Neural progenitor cell (in vitro differentiated cells): Measurements from ENCODE around the gene NEU4. TPM values are rescaled to one million over a fixed set of nuclear protein-coding genes. Genes with fewer than 3 reads are reported as not detected.

ENCODE experiments used
- DNase-seq: peaks from one replicate; pipeline ENCODE4 v3.0.0-alpha.2; 2016; ENCODE audit warnings: low spot score
- H2AFZ ChIP-seq: fragments of 200-600 bp; sonication (generic); replicated peaks from 2 replicates; pipeline ENCODE4 v1.6.1; 2016; ENCODE audit warnings: antibody characterized with exemption
- H3F3A ChIP-seq: fragments of 200-600 bp; sonication (generic); 2 replicates; pipeline ENCODE4 v1.6.1; 2016; ENCODE audit warnings: antibody characterized with exemption, low read depth
- H3K27ac ChIP-seq: fragments of 200-600 bp; sonication (generic); 2 replicates; pipeline ENCODE4 v1.5.1; 2016; ENCODE audit warnings: mild to moderate bottlenecking
- H3K27me3 ChIP-seq: fragments of 200-600 bp; sonication (generic); 2 replicates; pipeline ENCODE4 v1.6.1; 2016; ENCODE audit warnings: mild to moderate bottlenecking, moderate library complexity
- H3K36me3 ChIP-seq: fragments of 200-600 bp; sonication (generic); 2 replicates; pipeline ENCODE4 v1.5.1; 2016
- H3K4me1 ChIP-seq: fragments of 200-600 bp; sonication (generic); 2 replicates; pipeline ENCODE4 v1.6.1; 2016; ENCODE audit warnings: mixed run types
- H3K4me2 ChIP-seq: fragments of 200-600 bp; sonication (generic); 2 replicates; pipeline ENCODE4 v1.6.1; 2016
- H3K4me3 ChIP-seq: fragments of 200-600 bp; sonication (generic); 2 replicates; pipeline ENCODE4 v1.5.1; 2016
- H3K79me2 ChIP-seq: fragments of 200-600 bp; sonication (generic); 2 replicates; pipeline ENCODE4 v1.6.1; 2016; ENCODE audit warnings: low read depth
- H3K9ac ChIP-seq: fragments of 200-600 bp; sonication (generic); 2 replicates; pipeline ENCODE4 v1.6.1; 2016
- H3K9me3 ChIP-seq: fragments of 200-600 bp; sonication (generic); 2 replicates; pipeline ENCODE4 v1.5.1; 2016; ENCODE audit warnings: low read depth
- H4K20me1 ChIP-seq: fragments of 200-600 bp; sonication (generic); 2 replicates; pipeline ENCODE4 v1.6.1; 2016; ENCODE audit warnings: low read depth
- H3K27ac Mint-ChIP-seq: 3 replicates; pipeline ENCODE4 v1.8.0; 2021; ENCODE audit warnings: mixed read lengths
- H3K27me3 Mint-ChIP-seq: 2 replicates; pipeline ENCODE4 v1.8.0; 2022; ENCODE audit warnings: low read depth, mild to moderate bottlenecking, inconsistent platforms, moderate library complexity, mixed read lengths; ENCODE audit not compliant: insufficient read depth
- H3K36me3 Mint-ChIP-seq: 3 replicates; pipeline ENCODE4 v1.8.0; 2021; ENCODE audit warnings: mixed read lengths
- H3K4me1 Mint-ChIP-seq: 3 replicates; pipeline ENCODE4 v1.8.0; 2021; ENCODE audit warnings: mixed read lengths
- H3K4me3 Mint-ChIP-seq: 3 replicates; pipeline ENCODE4 v1.8.0; 2021; ENCODE audit warnings: mild to moderate bottlenecking, moderate library complexity, mixed read lengths
- H3K9me3 Mint-ChIP-seq: 3 replicates; pipeline ENCODE4 v1.8.0; 2020; ENCODE audit warnings: mixed read lengths
- EZH2 ChIP-seq: fragments of 200-600 bp; sonication (generic); IDR thresholded peaks from 2 replicates; pipeline ENCODE4 v1.6.1; 2017; ENCODE audit warnings: antibody characterized with exemption, mild to moderate bottlenecking, moderate library complexity
- EZH2phosphoT487 ChIP-seq: fragments of 200-600 bp; sonication (generic); IDR thresholded peaks from 2 replicates; pipeline ENCODE4 v1.6.1; 2017; ENCODE audit warnings: antibody characterized with exemption
- total RNA-seq: library from RNA; depleted of rRNA; stranded (reverse); fragments of >200 nt; gene quantifications from 2 replicates; pipeline ENCODE4 v1.2.3, GENCODE V29; 2015; ENCODE audit warnings: low replicate concordance
- TF ChIP-seq, protein P1 (sequence below): fragments of 200-600 bp; sonication (generic); IDR thresholded peaks from 2 replicates; pipeline ENCODE4 v1.5.1; 2017; ENCODE audit warnings: antibody characterized with exemption, mild to moderate bottlenecking

The NEU4 gene
- total RNA-seq, 1 donor from 2014 or later = not detected

DNA sequence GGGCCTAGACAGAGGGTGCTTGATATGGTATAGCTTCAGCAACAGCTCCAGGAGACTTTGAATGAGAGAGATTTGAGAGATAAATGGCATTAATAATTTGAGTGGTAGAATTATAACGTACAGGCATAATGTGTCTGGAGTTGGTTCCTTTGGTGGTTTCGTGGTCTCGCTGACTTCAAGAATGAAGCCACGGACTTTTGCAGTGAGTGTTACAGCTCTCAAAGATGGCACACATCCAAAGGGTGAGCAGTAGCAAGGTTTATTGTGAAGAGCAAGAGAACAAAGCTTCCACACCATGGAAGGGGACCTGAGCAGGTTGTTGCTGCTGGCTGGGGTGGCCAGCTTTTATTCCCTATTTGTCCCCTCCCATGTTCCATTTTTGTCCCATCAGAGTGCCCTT is 26.6 kb downstream of the NEU4 start:
- Histone ChIP-seq H3K9ac (no peak overlapping the region), H3K4me1 (no peaks in the 10 kb centered on the region), H3F3A (no peaks in the 10 kb centered on the region), H3K79me2 (no peaks in the 10 kb centered on the region), H3K9me3 (no peaks in the 10 kb centered on the region), H3K27me3 (no peaks in the 10 kb centered on the region), H4K20me1 (no peaks in the 10 kb centered on the region), H2AFZ (no peak overlapping the region), H3K36me3 (no peaks in the 10 kb centered on the region), H3K4me3 (no peak overlapping the region), H3K27ac (no peak overlapping the region), H3K4me2 (no peak overlapping the region)
- Mint-ChIP-seq H3K9me3 (peaks cover 4% of the 10 kb centered on the region), H3K27ac (no peak overlapping the region), H3K4me3 (no peak overlapping the region), H3K4me1 (peaks cover 4% of the 10 kb centered on the region), H3K27me3 (peaks cover 2% of the 10 kb centered on the region), H3K36me3 (peaks cover 2% of the 10 kb centered on the region)
- DNase-seq = no peak
- no peak for TF ChIP-seq EZH2
- TF ChIP-seq EZH2phosphoT487 = no peak
- TF ChIP-seq, protein P1, sequence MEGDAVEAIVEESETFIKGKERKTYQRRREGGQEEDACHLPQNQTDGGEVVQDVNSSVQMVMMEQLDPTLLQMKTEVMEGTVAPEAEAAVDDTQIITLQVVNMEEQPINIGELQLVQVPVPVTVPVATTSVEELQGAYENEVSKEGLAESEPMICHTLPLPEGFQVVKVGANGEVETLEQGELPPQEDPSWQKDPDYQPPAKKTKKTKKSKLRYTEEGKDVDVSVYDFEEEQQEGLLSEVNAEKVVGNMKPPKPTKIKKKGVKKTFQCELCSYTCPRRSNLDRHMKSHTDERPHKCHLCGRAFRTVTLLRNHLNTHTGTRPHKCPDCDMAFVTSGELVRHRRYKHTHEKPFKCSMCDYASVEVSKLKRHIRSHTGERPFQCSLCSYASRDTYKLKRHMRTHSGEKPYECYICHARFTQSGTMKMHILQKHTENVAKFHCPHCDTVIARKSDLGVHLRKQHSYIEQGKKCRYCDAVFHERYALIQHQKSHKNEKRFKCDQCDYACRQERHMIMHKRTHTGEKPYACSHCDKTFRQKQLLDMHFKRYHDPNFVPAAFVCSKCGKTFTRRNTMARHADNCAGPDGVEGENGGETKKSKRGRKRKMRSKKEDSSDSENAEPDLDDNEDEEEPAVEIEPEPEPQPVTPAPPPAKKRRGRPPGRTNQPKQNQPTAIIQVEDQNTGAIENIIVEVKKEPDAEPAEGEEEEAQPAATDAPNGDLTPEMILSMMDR = no peak

DNA sequence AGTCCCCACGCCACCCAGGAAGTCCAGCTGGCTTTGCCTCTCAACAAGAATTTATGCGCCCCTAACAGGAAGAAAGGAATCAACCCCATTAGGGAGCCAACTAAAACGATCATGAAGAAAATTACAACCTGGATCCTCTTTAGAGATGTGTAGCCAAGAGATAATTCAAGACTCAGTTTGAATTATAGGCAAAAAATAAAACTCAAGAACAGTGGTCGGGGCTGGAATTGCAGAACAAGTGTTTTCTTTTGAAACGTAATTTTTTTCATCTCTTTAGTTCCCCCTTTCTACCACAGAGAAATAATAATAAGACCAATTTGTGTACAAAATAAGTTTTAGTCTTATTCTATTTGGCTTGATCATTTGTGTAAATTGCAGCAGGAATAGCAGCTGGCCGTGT is 27.3 kb downstream of the NEU4 start:
- Histone ChIP-seq H3K9ac (no peak overlapping the region), H3F3A (no peaks in the 10 kb centered on the region), H3K4me3 (no peak overlapping the region), H3K36me3 (no peaks in the 10 kb centered on the region), H3K4me2 (no peak overlapping the region), H4K20me1 (no peaks in the 10 kb centered on the region), H3K4me1 (no peaks in the 10 kb centered on the region), H3K27me3 (no peaks in the 10 kb centered on the region), H3K9me3 (no peaks in the 10 kb centered on the region), H2AFZ (no peak overlapping the region), H3K79me2 (no peaks in the 10 kb centered on the region), H3K27ac (no peak overlapping the region)
- peaks cover 6% of the 10 kb centered on the region for H3K27me3 Mint-ChIP-seq
- peaks cover 2% of the 10 kb centered on the region for H3K36me3 Mint-ChIP-seq
- no peak for TF ChIP-seq EZH2
- TF ChIP-seq EZH2phosphoT487 = no peak
- TF ChIP-seq, protein P1 = no peak
- peaks cover 4% of the 10 kb centered on the region for H3K4me1 Mint-ChIP-seq
- no peak overlapping the region for H3K27ac Mint-ChIP-seq
- H3K4me3 Mint-ChIP-seq = no peak overlapping the region
- no peak for DNase-seq
- H3K9me3 Mint-ChIP-seq = peaks cover 2% of the 10 kb centered on the region

DNA sequence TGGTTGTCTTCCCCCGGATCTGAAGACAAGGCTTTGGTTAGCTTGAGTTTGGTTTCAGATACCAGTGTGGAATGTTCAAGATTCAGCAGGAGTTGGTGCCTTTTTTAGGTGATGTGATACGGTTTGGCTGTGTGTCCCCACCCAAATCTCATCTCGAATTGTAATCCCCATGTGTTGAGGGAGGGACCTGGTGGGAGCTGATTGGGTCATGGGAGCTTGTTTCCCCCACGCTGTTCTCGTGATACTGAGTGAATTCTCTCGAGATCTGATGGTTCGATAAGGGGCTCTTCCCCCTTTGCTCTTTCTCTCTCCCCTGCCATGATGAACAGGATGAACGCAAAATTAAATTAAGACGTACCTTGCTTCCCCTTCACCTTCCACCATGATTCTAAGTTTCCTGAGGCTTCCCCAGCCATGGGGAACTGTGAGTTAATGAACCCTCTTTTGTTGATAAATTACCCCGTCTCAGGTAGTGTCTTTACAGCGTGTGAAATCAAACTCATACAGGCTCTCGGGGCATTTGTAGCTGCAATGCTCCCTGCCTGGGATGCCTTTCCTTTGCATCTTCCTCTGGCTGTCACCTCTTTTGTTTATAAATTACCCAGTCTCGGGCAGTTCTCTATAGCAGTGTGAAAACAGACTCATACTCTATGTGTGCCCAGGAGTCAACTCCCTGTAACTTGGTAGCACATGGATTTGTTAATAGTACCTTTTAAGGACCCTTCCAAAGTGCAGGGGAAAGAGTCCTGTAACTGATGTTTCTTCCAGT is 28.4 kb downstream of the NEU4 start:
- Mint-ChIP-seq H3K4me3 (no peak overlapping the region), H3K4me1 (peaks cover 4% of the 10 kb centered on the region), H3K9me3 (peaks cover 2% of the 10 kb centered on the region), H3K27me3 (peaks cover 12% of the 10 kb centered on the region), H3K36me3 (peaks cover 2% of the 10 kb centered on the region), H3K27ac (no peak overlapping the region)
- Histone ChIP-seq H3K36me3 (no peaks in the 10 kb centered on the region), H3K4me1 (no peaks in the 10 kb centered on the region), H3K4me3 (no peak overlapping the region), H3K27me3 (no peaks in the 10 kb centered on the region), H3K9ac (no peak overlapping the region), H4K20me1 (no peaks in the 10 kb centered on the region), H3F3A (no peaks in the 10 kb centered on the region), H3K4me2 (no peak overlapping the region), H3K9me3 (no peaks in the 10 kb centered on the region), H3K79me2 (no peaks in the 10 kb centered on the region), H2AFZ (no peak overlapping the region), H3K27ac (no peak overlapping the region)
- no peak for DNase-seq
- TF ChIP-seq, protein P1 = no peak
- TF ChIP-seq EZH2 (no peak), EZH2phosphoT487 (no peak)
